Calu3 (cell line): ENCODE data around the gene BNIP1. TPM values are rescaled to one million over a fixed set of nuclear protein-coding genes. Genes with fewer than 3 reads are reported as not detected.

ENCODE experiments used
- BruUV-seq: library from RNA; stranded (reverse); fragments of 400-500 nt; replicated peaks from 2 replicates; lab custom pipeline; 2021; lab: Mats Ljungman, UMichigan
- CTCF ChIA-PET: fragments of 300-600 bp; sonication (Branson Sonifier 250); formaldehyde crosslinking; loops from one replicate; lab custom pipeline; 2022; ENCODE audit warnings: antibody characterized with exemption; lab: Charles Lee
- DNase-seq: peaks from one replicate; pipeline ENCODE4 v3.0.0; 2022
- H3K27ac Mint-ChIP-seq: one replicate; pipeline ENCODE4 v1.8.0; 2022; ENCODE audit warnings: mixed read lengths; ENCODE audit not compliant: unreplicated experiment
- H3K27me3 Mint-ChIP-seq: one replicate; pipeline ENCODE4 v1.8.0; 2022; ENCODE audit warnings: mixed read lengths; ENCODE audit not compliant: unreplicated experiment
- H3K36me3 Mint-ChIP-seq: one replicate; pipeline ENCODE4 v1.8.0; 2022; ENCODE audit warnings: mild to moderate bottlenecking, moderate library complexity, mixed read lengths; ENCODE audit not compliant: insufficient read depth, unreplicated experiment
- H3K4me1 Mint-ChIP-seq: one replicate; pipeline ENCODE4 v1.8.0; 2022; ENCODE audit warnings: mild to moderate bottlenecking, low read depth, mixed read lengths; ENCODE audit not compliant: unreplicated experiment
- H3K4me3 Mint-ChIP-seq: one replicate; pipeline ENCODE4 v1.8.0; 2022; ENCODE audit warnings: mild to moderate bottlenecking, low read depth, moderate library complexity, mixed read lengths; ENCODE audit not compliant: unreplicated experiment
- H3K9me3 Mint-ChIP-seq: one replicate; pipeline ENCODE4 v1.8.0; 2022; ENCODE audit warnings: low read depth, mixed read lengths; ENCODE audit not compliant: unreplicated experiment
- CTCF ChIP-seq: fragments of 200-600 bp; IDR thresholded peaks from one replicate; pipeline ENCODE4 v1.8.0; 2022; ENCODE audit warnings: antibody characterized with exemption; ENCODE audit not compliant: unreplicated experiment
- intact Hi-C: fragments of 100-400 bp; cut with micrococcal nuclease; formaldehyde crosslinking; loops from one replicate; pipeline ENCODE4 v1.10.0; 2022; ENCODE audit not compliant: unreplicated experiment
- total RNA-seq: library from RNA; stranded (reverse); gene quantifications from 2 replicates; pipeline ENCODE4 v1.2.3, GENCODE V29; 2022

BNIP1 gene
- total RNA-seq, 1 experiment from 2014 or later, result 13.4 TPM

DNA sequence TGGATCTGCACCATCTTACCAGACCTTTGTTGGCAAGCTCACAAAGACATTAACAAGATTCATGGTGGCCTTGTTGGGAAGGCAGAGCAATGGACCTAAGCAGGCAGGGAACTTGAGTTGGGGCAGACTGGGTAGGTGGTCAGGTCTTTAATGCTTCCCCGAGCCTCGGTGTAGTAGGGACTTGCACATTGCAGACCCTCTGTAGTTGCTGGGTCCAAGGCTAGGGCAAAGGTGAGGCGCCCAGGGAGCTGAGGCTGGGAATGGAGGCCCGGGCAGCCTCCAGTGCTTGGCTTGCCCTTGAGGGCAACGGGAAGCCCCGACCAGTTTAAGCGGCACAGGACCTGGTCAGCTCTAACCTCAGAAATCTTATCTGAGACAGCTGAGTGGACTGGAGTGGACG lies 66.5 kb downstream of the BNIP1 start:
- H3K36me3 Mint-ChIP-seq, result no peaks in the 10 kb centered on the region
- intact Hi-C loops, result no loop called here
- BruUV-seq, result no TSS peak
- H3K4me1 Mint-ChIP-seq, result no peaks in the 10 kb centered on the region
- CTCF ChIA-PET, result no interaction called here
- peaks cover 4% of the 10 kb centered on the region for H3K9me3 Mint-ChIP-seq
- DNase-seq, result no peak
- H3K27ac Mint-ChIP-seq, result no peak overlapping the region
- H3K4me3 Mint-ChIP-seq, result no peak overlapping the region
- TF ChIP-seq CTCF, result no peak
- H3K27me3 Mint-ChIP-seq, result peaks cover 83% of the 10 kb centered on the region

DNA sequence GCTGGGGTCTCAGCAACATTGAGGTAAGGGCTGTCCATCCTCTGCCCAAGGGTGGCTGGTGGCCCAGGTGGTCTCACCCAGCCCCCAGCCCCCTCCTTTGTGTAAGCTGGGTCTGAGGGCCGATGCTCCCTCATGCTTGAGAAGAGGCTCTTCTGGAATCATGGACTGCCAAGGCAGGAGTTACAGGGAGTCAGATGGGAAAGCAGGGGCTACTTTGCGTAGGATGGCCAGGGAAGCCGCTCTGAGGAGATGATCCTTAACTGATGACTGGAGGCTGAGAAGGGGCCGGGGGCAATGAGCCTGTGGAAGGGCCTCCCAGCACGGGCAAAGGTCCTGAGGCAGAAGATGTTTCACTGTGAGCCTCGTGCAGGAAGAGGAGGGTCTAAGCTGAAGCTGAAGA lies 67.0 kb downstream of the BNIP1 start:
- no TSS peak for BruUV-seq
- Mint-ChIP-seq H3K27ac (no peak overlapping the region), H3K27me3 (peaks cover 83% of the 10 kb centered on the region), H3K4me1 (no peaks in the 10 kb centered on the region), H3K9me3 (peaks cover 4% of the 10 kb centered on the region), H3K4me3 (no peak overlapping the region), H3K36me3 (no peaks in the 10 kb centered on the region)
- DNase-seq, result no peak
- no peak for TF ChIP-seq CTCF
- intact Hi-C loops, result no loop called here
- CTCF ChIA-PET, result no interaction called here

DNA sequence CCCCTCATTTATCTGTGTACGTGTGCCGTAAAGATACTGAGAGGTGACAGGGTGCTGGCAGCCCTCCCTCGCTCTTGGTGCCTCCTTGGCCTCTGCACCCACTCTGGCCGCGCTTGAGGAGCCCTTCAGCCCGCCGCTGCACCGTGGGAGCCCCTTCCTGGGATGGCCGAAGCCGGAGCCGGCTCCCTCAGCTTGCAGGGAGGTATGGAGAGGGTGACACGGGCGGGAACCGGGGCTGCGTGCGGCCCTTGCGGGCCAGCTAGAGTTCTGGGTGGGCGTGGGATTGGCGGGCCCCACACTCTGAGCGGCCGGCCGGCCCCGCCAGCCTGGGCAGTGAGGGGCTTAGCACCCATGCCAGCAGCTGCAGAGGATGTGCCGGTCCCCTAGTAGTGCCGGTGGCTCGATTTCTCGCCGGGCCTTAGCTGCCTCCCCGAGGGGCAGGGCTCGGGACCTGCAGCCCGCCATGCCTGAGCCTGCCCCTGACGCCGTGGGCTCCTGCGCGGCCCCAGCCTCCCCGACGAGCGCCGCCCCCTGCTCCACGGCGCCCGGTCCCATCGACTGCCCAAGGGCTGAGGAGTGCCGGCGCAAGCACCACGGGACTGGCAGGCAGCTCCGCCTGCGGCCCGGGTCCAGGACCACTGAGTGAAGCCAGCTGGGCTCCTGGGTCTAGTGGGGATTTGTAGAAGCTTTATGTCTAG lies 69.1 kb downstream of the BNIP1 start:
- Mint-ChIP-seq H3K4me1 (no peaks in the 10 kb centered on the region), H3K36me3 (no peaks in the 10 kb centered on the region), H3K27ac (no peak overlapping the region), H3K9me3 (peaks cover 4% of the 10 kb centered on the region), H3K27me3 (peaks cover 83% of the 10 kb centered on the region), H3K4me3 (no peak overlapping the region)
- intact Hi-C loops, result no loop called here
- no peak for DNase-seq
- no TSS peak for BruUV-seq
- CTCF ChIA-PET, result no interaction called here
- TF ChIP-seq CTCF, result no peak

Other genes starting within 250 kb of the BNIP1 start
- gene RPL26L1, start 185.1 kb upstream of the BNIP1 start, total RNA-seq, result 59.4 and 62.7 TPM in 2 replicates
- 256 and 261 TPM in 2 replicates for gene ATP6V0E1, start 160.8 kb upstream of the BNIP1 start, total RNA-seq
- gene CREBRF, start 88.2 kb upstream of the BNIP1 start, total RNA-seq, result 16.7 and 18.2 TPM in 2 replicates
- gene NKX2-5, start 90.7 kb downstream of the BNIP1 start, total RNA-seq, result not detected in 2 replicates
- gene STC2, start 183.9 kb downstream of the BNIP1 start, total RNA-seq, result 48.3 and 60.4 TPM in 2 replicates